ENCODE data around the gene CEMIP2. TPM values are rescaled to one million over a fixed set of nuclear protein-coding genes. Genes with fewer than 3 reads are reported as not detected.

CEMIP2 gene
- total RNA-seq, 1 donor from 2014 or later = 58.1 TPM

GRCh38 chr9:71655778-71656177 is 112.5 kb downstream of the CEMIP2 start:
- Mint-ChIP-seq H3K36me3 (no peaks in the 10 kb centered on the region), H3K4me3 (no peak overlapping the region), H3K27ac (no peak overlapping the region), H3K9me3 (peaks cover 6% of the 10 kb centered on the region), H3K4me1 (ENCODE audit: unreplicated experiment) (no peaks in the 10 kb centered on the region), H3K27me3 (no peaks in the 10 kb centered on the region)
- DNase-seq (ENCODE audit: extremely low spot score, unreplicated experiment) = no peak
- TF ChIP-seq, protein P1, sequence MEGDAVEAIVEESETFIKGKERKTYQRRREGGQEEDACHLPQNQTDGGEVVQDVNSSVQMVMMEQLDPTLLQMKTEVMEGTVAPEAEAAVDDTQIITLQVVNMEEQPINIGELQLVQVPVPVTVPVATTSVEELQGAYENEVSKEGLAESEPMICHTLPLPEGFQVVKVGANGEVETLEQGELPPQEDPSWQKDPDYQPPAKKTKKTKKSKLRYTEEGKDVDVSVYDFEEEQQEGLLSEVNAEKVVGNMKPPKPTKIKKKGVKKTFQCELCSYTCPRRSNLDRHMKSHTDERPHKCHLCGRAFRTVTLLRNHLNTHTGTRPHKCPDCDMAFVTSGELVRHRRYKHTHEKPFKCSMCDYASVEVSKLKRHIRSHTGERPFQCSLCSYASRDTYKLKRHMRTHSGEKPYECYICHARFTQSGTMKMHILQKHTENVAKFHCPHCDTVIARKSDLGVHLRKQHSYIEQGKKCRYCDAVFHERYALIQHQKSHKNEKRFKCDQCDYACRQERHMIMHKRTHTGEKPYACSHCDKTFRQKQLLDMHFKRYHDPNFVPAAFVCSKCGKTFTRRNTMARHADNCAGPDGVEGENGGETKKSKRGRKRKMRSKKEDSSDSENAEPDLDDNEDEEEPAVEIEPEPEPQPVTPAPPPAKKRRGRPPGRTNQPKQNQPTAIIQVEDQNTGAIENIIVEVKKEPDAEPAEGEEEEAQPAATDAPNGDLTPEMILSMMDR (conservative IDR thresholded peaks at IDR 0.05) = no peak

DNA sequence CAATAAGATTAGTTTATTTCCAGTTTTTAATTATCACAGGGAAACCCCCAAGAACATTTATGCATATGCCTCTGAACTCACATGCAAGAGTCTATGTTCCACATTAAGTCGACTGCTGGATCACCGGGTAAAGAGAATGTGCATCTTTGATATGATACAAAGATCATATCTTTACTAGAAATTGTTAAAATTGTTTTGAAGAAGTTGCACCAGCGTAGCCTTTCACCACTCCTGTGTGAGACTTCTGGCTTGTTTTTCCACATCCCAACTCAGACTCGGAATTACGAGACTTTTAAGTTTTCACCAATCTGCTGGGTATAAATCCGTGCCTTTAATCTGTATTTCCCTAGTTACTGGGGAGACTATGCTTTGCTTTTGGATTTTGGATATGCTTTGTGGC is 113.2 kb downstream of the CEMIP2 start:
- Mint-ChIP-seq H3K9me3 (peaks cover 6% of the 10 kb centered on the region), H3K4me1 (ENCODE audit: unreplicated experiment) (no peaks in the 10 kb centered on the region), H3K4me3 (no peak overlapping the region), H3K27me3 (no peaks in the 10 kb centered on the region), H3K36me3 (no peaks in the 10 kb centered on the region), H3K27ac (no peak overlapping the region)
- no peak for DNase-seq (ENCODE audit: extremely low spot score, unreplicated experiment)
- TF ChIP-seq, protein P1 (conservative IDR thresholded peaks at IDR 0.05) = no peak

DNA sequence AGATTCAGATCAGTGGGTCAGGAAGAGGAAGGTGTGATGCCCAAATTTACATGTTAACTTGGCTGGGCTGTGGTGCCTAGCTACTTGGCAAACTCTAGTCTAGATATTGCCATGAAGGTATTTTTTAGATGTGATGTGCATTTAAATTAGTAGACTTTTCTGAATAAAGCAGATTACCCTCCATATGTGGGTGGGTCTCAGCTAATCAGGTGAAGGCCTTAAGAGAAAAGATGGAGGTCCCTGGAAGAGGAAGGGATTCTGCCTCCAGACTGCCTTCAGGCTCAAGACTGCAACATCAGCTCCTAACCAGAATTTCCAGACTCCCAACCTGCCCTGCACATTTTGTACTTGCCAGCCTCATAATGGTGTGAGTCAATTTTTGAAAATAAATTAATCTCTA is 115.8 kb downstream of the CEMIP2 start:
- Mint-ChIP-seq H3K4me3 (no peak overlapping the region), H3K27me3 (no peaks in the 10 kb centered on the region), H3K9me3 (no peaks in the 10 kb centered on the region), H3K4me1 (ENCODE audit: unreplicated experiment) (peaks cover under 1% of the 10 kb centered on the region), H3K27ac (no peak overlapping the region), H3K36me3 (no peaks in the 10 kb centered on the region)
- TF ChIP-seq, protein P1 (conservative IDR thresholded peaks at IDR 0.05) = no peak
- DNase-seq (ENCODE audit: extremely low spot score, unreplicated experiment) = no peak

DNA sequence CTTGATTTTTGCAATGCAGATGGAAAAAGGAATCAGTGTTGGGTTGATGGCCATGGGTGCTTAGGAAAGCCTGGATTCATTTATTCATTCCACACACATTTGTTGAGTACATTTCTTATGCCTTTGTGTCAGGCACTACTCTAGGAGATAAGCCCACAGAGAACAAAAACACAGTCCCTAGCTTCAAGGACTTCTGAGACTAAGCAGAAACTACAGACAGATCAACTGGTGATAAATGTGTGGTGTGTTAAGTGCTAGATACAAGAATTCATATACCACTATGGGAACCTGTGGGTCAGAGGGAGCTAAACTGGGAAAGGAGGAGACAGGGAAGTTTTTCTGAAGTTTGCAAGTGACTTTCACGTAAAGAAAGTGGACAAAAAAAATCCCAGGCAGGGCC is 119.9 kb downstream of the CEMIP2 start:
- H3K9me3 Mint-ChIP-seq = no peaks in the 10 kb centered on the region
- H3K4me1 Mint-ChIP-seq (ENCODE audit: unreplicated experiment) = peaks cover 5% of the 10 kb centered on the region
- TF ChIP-seq, protein P1 (conservative IDR thresholded peaks at IDR 0.05) = no peak
- H3K4me3 Mint-ChIP-seq = no peak overlapping the region
- H3K27ac Mint-ChIP-seq = no peak overlapping the region
- no peak for DNase-seq (ENCODE audit: extremely low spot score, unreplicated experiment)
- no peaks in the 10 kb centered on the region for H3K36me3 Mint-ChIP-seq
- H3K27me3 Mint-ChIP-seq = no peaks in the 10 kb centered on the region

DNA sequence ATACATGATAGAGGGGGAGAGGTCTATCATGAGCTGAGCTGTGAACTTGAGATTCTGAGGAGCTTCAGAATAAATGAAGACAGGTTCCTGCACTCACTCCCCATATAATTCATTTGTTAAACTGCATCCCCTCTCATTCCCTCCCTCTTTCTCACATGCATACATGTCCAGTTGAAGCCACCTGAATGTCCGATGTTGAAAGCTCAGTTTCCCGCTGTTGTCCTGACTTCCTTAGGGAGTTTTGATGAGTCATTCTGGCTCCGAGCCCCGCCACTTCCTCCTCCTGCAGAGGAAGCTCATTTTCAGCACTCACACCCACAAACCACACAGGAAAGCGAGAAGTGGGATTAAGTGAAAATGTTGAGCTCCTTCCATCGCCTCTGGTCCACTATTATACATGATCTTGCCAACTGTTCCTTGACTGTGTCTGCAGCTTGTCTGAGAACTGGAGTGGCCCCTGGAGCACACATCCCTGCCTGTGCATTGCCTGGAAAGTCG is 121.2 kb downstream of the CEMIP2 start:
- Mint-ChIP-seq H3K27ac (no peak overlapping the region), H3K4me3 (no peak overlapping the region), H3K4me1 (ENCODE audit: unreplicated experiment) (peaks cover 5% of the 10 kb centered on the region), H3K36me3 (no peaks in the 10 kb centered on the region), H3K27me3 (no peaks in the 10 kb centered on the region), H3K9me3 (no peaks in the 10 kb centered on the region)
- TF ChIP-seq, protein P1 (conservative IDR thresholded peaks at IDR 0.05) = no peak
- DNase-seq (ENCODE audit: extremely low spot score, unreplicated experiment) = no peak

DNA sequence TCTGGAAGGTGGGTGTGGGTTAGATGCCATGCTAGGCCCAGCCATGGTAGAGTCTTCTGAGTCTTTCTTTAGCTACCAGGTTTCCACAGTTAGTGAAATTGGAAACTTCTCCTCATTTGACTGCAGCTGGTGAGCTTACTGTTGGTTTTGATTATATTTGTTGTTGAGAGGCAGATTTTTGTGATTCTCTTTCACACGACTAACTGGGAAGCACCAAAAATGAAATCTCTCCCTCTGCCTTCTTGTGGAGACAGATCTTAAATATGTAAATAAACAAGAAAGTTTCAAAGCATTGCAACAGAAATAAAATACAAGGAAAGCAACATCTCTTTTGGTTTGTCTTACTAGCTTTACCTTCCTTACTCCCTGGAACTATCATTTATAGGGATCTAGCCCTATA is 122.2 kb downstream of the CEMIP2 start:
- H3K4me3 Mint-ChIP-seq = no peak overlapping the region
- H3K9me3 Mint-ChIP-seq = no peaks in the 10 kb centered on the region
- no peak for DNase-seq (ENCODE audit: extremely low spot score, unreplicated experiment)
- no peaks in the 10 kb centered on the region for H3K27me3 Mint-ChIP-seq
- H3K4me1 Mint-ChIP-seq (ENCODE audit: unreplicated experiment) = peaks cover 5% of the 10 kb centered on the region
- H3K27ac Mint-ChIP-seq = no peak overlapping the region
- H3K36me3 Mint-ChIP-seq = no peaks in the 10 kb centered on the region
- TF ChIP-seq, protein P1 (conservative IDR thresholded peaks at IDR 0.05) = no peak

Data from type B pancreatic cell (in vitro differentiated cells).